Chondrocyte (in vitro differentiated cells): ENCODE results near the gene RAB3IL1. TPM values are rescaled to one million over a fixed set of nuclear protein-coding genes. Genes with fewer than 3 reads are reported as not detected.

ENCODE experiments used
- DNase-seq: peaks from one replicate; pipeline ENCODE4 v3.0.0; 2021; ENCODE audit warnings: mixed read lengths, low spot score
- H3K27ac Mint-ChIP-seq: one replicate; pipeline ENCODE4 v1.8.0; 2021; ENCODE audit warnings: mild to moderate bottlenecking, moderate library complexity, mixed read lengths; ENCODE audit not compliant: unreplicated experiment
- H3K27me3 Mint-ChIP-seq: 2 replicates; pipeline ENCODE4 v1.8.0; 2021; ENCODE audit warnings: low read depth, mixed read lengths
- H3K36me3 Mint-ChIP-seq: 2 replicates; pipeline ENCODE4 v1.8.0; 2021; ENCODE audit warnings: low read depth, mixed read lengths
- H3K4me1 Mint-ChIP-seq: 2 replicates; pipeline ENCODE4 v1.8.0; 2021; ENCODE audit warnings: low read depth, mild to moderate bottlenecking, mixed read lengths
- H3K4me3 Mint-ChIP-seq: one replicate; pipeline ENCODE4 v1.8.0; 2021; ENCODE audit warnings: mild to moderate bottlenecking, moderate library complexity, mixed read lengths; ENCODE audit not compliant: unreplicated experiment
- H3K9me3 Mint-ChIP-seq: 2 replicates; pipeline ENCODE4 v1.8.0; 2021; ENCODE audit warnings: low read depth, mixed read lengths
- CTCF ChIP-seq: fragments of 200-600 bp; sonication (generic); IDR thresholded peaks from 2 replicates; pipeline ENCODE4 v1.5.0; 2021; ENCODE audit warnings: antibody characterized with exemption, mild to moderate bottlenecking, moderate library complexity
- total RNA-seq: library from RNA; stranded (reverse); gene quantifications from 3 replicates; pipeline ENCODE4 v1.2.1, GENCODE V29; 2021

Gene RAB3IL1
- total RNA-seq, 1 donor from 2014 or later: 24.7 TPM

DNA sequence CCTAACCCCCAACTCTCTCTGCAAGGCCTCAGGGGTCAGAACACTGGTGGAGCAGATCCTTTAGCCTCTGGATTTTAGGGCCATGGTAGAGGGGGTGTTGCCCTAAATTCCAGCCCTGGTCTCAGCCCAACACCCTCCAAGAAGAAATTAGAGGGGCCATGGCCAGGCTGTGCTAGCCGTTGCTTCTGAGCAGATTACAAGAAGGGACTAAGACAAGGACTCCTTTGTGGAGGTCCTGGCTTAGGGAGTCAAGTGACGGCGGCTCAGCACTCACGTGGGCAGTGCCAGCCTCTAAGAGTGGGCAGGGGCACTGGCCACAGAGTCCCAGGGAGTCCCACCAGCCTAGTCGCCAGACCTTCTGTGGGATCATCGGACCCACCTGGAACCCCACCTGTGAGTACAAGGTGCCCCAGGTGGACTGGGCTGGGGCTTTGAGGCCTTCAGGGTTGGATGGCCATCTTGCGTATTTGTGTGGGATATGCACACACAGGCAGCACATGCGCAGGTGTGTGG, 32.7 kb upstream of the RAB3IL1 start, which contains the start of gene BEST1:
Gene BEST1, plus strand, starts transcription at position 317 of the 513 bp plus-strand sequence. CDS start 1,456 bp downstream, outside the sequence.
- Mint-ChIP-seq H3K9me3 (no peaks in the 10 kb centered on the region), H3K4me3 (peak within 1 kb of the TSS; percentile 53), H3K27me3 (no peaks in the 10 kb centered on the region), H3K27ac (peak within 1 kb of the TSS; percentile 97), H3K36me3 (no peaks in the 10 kb centered on the region), H3K4me1 (peaks cover 47% of the 10 kb centered on the region)
- no peak for TF ChIP-seq CTCF
- DNase-seq: no peak

- Mint-ChIP-seq H3K4me3 (peak overlapping the region; percentile 53), H3K9me3 (no peaks in the 10 kb centered on the region), H3K27ac (peak overlapping the region; percentile 97), H3K4me1 (peaks cover 41% of the 10 kb centered on the region), H3K27me3 (no peaks in the 10 kb centered on the region), H3K36me3 (no peaks in the 10 kb centered on the region)
- no peak for TF ChIP-seq CTCF
- no peak for DNase-seq
Measured at GRCh38 chr11:61949169-61950034, 32.0 kb upstream of the RAB3IL1 start.

GRCh38 chr11:61948505-61948904, 31.1 kb upstream of the RAB3IL1 start:
- H3K27ac Mint-ChIP-seq: no peak overlapping the region
- no peak overlapping the region for H3K4me3 Mint-ChIP-seq
- H3K27me3 Mint-ChIP-seq: no peaks in the 10 kb centered on the region
- H3K36me3 Mint-ChIP-seq: no peaks in the 10 kb centered on the region
- no peak for DNase-seq
- peaks cover 41% of the 10 kb centered on the region for H3K4me1 Mint-ChIP-seq
- TF ChIP-seq CTCF: no peak
- H3K9me3 Mint-ChIP-seq: no peaks in the 10 kb centered on the region

DNA sequence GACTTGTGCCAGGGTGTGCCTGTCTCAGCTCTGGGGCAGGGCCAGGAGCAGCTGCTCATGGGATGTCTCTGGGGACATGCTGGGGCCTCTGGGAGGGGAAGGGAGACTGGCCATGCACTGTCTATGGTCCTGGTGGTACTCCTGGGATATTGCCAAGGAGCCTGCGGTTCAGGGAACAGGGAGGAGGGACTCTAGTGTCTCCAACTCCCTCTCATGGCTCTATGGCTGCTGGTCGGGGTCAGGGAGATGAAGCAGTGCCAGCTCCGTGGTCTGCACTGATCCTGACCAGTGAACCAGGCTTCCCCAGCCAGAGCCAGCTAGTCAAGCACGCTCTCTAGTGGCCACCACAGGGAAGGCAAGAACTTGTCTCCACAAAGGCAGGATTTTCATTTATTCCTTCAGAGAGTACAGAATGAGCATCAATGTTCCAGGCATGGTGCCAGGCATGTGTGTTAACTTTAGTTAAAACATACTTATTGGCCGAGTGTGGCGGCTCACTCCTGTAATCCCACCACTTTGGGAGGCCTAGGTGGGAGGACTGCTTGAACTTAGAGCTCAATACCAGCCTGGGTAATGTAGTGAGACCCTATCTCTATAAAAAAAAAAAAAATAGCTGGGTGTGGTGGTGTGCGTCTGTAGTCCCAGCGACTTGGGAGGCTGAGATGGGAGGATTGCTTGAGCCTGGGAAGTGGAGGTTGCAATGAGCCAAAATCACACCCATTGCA, 30.3 kb upstream of the RAB3IL1 start:
- Mint-ChIP-seq H3K36me3 (no peaks in the 10 kb centered on the region), H3K4me3 (no peak overlapping the region), H3K27ac (peak overlapping the region; percentile 86)

More for the DNA sequence above, 30.3 kb upstream of the RAB3IL1 start:
- no peaks in the 10 kb centered on the region for H3K27me3 Mint-ChIP-seq
- DNase-seq: no peak
- H3K9me3 Mint-ChIP-seq: no peaks in the 10 kb centered on the region
- TF ChIP-seq CTCF: peak; percentile 97
- peaks cover 41% of the 10 kb centered on the region for H3K4me1 Mint-ChIP-seq
